GM23338 (cell line): ENCODE results near the gene TAF6L. TPM values are rescaled to one million over a fixed set of nuclear protein-coding genes. Genes with fewer than 3 reads are reported as not detected.
A peak's percentile ranks its signal among the peaks of the same experiment; 100 is the strongest.

Experiments used
- CREB1 ChIP-seq: fragments of 250-450 bp; sonication (Bioruptor Pico); IDR thresholded peaks from 2 replicates; pipeline ENCODE4 v1.5.0; 2020; ENCODE audit warnings: low read depth, mild to moderate bottlenecking, moderate library complexity
- JUNB ChIP-seq: IDR thresholded peaks from one replicate; pipeline ENCODE4 v1.6.1; 2016; ENCODE audit warnings: antibody characterized with exemption; ENCODE audit not compliant: unreplicated experiment
- POLR2AphosphoS5 ChIP-seq: IDR thresholded peaks from 2 replicates; pipeline ENCODE4 v1.6.1; 2016; ENCODE audit warnings: antibody characterized with exemption, low read depth
- STAT1 ChIP-seq: IDR thresholded peaks from one replicate; pipeline ENCODE4 v1.6.1; 2016; ENCODE audit warnings: antibody characterized with exemption; ENCODE audit not compliant: unreplicated experiment
- ZNF114 ChIP-seq: fragments of 250-450 bp; sonication (Bioruptor Pico); IDR thresholded peaks from 2 replicates; pipeline ENCODE4 v1.5.0; 2020; ENCODE audit warnings: mild to moderate bottlenecking, moderate library complexity
- ZNF331 ChIP-seq: fragments of 250-450 bp; sonication (Bioruptor Pico); IDR thresholded peaks from 2 replicates; pipeline ENCODE4 v1.5.0; 2020; ENCODE audit warnings: low read depth, mild to moderate bottlenecking, moderate library complexity
- polyA plus RNA-seq: library from polyadenylated mRNA; unstranded; fragments of >200 nt; fragmentation: Nextera tagmentation; extraction: Ambion mirVana; gene quantifications from 2 replicates; pipeline ENCODE4 v1.2.1, GENCODE V29; 2016
- total RNA-seq: library from RNA; depleted of rRNA; stranded (reverse); fragments of >200 nt; shearing (Covaris generic); gene quantifications from 2 replicates; pipeline ENCODE4 v1.2.3, GENCODE V29; 2014
- TF ChIP-seq, protein P1 (sequence below): fragments of 250-450 bp; sonication (Bioruptor Pico); IDR thresholded peaks from 2 replicates; pipeline ENCODE4 v1.5.0; 2020; ENCODE audit warnings: mild to moderate bottlenecking, moderate library complexity
- TF ChIP-seq, protein P2 (sequence below): IDR thresholded peaks from 2 replicates; pipeline ENCODE4 v1.6.1; 2016; ENCODE audit warnings: antibody characterized with exemption
- TF ChIP-seq, protein P3 (sequence below), 2 experiments: fragments of 200-600 bp in 1 of 2; sonication (generic) in 1 of 2; conservative IDR thresholded peaks; 2 replicates each; pipeline versions ENCODE4 v1.5.1 to v1.6.1; 2016 to 2017; ENCODE audit warnings: antibody characterized with exemption in 2 of 2, low read depth in 2 of 2, mild to moderate bottlenecking in 2 of 2, moderate library complexity in 1 of 2

The TAF6L gene
- total and polyA plus RNA-seq, 2 experiments from 2014 or later: 21.8 to 30.6 TPM

DNA sequence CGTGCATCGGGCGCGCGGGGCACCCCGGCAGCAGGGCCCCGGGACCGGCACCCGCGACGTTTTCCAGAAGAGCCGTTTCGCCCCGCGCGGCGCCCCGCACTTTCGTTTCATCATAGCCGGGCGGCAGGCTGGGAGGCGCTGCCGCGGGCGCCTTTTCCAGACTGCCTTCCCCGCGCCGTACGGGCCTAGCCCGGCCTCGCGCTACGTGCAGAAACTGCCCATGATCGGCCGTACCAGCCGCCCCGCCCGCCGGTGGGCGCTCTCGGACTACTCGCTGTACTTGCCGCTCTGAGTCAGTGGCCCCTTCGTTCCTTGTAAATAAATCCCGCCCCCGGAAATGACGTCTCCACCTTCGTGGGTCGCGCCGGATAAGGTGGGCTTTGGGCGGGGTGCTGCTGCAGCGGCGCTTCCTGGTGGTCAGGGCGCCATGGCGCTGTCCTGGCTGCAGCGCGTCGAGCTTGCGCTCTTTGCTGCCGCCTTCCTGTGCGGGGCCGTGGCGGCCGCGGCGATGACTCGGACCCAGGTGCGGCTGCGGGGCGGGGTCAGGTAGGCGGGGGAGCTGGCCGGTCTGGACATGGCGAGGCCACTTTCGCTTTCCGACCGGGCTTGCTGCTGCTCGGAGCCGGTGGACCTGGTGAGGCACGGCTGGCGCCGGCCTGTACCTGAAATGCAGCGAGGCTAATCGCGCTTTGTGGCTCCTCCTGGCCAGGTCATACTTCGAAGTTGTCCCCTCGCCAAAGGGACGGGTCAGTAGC, 16.0 kb downstream of the TAF6L start, which contains the start of gene TMEM179B (continued):
- TF ChIP-seq, protein P1, sequence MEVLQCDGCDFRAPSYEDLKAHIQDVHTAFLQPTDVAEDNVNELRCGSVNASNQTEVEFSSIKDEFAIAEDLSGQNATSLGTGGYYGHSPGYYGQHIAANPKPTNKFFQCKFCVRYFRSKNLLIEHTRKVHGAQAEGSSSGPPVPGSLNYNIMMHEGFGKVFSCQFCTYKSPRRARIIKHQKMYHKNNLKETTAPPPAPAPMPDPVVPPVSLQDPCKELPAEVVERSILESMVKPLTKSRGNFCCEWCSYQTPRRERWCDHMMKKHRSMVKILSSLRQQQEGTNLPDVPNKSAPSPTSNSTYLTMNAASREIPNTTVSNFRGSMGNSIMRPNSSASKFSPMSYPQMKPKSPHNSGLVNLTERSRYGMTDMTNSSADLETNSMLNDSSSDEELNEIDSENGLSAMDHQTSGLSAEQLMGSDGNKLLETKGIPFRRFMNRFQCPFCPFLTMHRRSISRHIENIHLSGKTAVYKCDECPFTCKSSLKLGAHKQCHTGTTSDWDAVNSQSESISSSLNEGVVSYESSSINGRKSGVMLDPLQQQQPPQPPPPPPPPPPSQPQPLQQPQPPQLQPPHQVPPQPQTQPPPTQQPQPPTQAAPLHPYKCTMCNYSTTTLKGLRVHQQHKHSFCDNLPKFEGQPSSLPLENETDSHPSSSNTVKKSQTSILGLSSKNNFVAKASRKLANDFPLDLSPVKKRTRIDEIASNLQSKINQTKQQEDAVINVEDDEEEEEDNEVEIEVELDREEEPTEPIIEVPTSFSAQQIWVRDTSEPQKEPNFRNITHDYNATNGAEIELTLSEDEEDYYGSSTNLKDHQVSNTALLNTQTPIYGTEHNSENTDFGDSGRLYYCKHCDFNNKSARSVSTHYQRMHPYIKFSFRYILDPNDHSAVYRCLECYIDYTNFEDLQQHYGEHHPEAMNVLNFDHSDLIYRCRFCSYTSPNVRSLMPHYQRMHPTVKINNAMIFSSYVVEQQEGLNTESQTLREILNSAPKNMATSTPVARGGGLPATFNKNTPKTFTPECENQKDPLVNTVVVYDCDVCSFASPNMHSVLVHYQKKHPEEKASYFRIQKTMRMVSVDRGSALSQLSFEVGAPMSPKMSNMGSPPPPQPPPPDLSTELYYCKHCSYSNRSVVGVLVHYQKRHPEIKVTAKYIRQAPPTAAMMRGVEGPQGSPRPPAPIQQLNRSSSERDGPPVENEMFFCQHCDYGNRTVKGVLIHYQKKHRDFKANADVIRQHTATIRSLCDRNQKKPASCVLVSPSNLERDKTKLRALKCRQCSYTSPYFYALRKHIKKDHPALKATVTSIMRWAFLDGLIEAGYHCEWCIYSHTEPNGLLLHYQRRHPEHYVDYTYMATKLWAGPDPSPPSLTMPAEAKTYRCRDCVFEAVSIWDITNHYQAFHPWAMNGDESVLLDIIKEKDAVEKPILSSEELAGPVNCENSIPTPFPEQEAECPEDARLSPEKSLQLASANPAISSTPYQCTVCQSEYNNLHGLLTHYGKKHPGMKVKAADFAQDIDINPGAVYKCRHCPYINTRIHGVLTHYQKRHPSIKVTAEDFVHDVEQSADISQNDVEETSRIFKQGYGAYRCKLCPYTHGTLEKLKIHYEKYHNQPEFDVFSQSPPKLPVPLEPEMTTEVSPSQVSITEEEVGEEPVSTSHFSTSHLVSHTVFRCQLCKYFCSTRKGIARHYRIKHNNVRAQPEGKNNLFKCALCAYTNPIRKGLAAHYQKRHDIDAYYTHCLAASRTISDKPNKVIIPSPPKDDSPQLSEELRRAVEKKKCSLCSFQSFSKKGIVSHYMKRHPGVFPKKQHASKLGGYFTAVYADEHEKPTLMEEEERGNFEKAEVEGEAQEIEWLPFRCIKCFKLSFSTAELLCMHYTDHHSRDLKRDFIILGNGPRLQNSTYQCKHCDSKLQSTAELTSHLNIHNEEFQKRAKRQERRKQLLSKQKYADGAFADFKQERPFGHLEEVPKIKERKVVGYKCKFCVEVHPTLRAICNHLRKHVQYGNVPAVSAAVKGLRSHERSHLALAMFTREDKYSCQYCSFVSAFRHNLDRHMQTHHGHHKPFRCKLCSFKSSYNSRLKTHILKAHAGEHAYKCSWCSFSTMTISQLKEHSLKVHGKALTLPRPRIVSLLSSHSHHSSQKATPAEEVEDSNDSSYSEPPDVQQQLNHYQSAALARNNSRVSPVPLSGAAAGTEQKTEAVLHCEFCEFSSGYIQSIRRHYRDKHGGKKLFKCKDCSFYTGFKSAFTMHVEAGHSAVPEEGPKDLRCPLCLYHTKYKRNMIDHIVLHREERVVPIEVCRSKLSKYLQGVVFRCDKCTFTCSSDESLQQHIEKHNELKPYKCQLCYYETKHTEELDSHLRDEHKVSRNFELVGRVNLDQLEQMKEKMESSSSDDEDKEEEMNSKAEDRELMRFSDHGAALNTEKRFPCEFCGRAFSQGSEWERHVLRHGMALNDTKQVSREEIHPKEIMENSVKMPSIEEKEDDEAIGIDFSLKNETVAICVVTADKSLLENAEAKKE (CRISPR knock-in tag): no peak
- TF ChIP-seq, protein P2, sequence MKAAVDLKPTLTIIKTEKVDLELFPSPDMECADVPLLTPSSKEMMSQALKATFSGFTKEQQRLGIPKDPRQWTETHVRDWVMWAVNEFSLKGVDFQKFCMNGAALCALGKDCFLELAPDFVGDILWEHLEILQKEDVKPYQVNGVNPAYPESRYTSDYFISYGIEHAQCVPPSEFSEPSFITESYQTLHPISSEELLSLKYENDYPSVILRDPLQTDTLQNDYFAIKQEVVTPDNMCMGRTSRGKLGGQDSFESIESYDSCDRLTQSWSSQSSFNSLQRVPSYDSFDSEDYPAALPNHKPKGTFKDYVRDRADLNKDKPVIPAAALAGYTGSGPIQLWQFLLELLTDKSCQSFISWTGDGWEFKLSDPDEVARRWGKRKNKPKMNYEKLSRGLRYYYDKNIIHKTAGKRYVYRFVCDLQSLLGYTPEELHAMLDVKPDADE: peak; percentile 83
- TF ChIP-seq POLR2AphosphoS5: peak; percentile 97
- TF ChIP-seq JUNB: no peak
- peak; percentile 94 for TF ChIP-seq CREB1
- TF ChIP-seq ZNF114 (CRISPR knock-in tag): no peak
- TF ChIP-seq, protein P3, sequence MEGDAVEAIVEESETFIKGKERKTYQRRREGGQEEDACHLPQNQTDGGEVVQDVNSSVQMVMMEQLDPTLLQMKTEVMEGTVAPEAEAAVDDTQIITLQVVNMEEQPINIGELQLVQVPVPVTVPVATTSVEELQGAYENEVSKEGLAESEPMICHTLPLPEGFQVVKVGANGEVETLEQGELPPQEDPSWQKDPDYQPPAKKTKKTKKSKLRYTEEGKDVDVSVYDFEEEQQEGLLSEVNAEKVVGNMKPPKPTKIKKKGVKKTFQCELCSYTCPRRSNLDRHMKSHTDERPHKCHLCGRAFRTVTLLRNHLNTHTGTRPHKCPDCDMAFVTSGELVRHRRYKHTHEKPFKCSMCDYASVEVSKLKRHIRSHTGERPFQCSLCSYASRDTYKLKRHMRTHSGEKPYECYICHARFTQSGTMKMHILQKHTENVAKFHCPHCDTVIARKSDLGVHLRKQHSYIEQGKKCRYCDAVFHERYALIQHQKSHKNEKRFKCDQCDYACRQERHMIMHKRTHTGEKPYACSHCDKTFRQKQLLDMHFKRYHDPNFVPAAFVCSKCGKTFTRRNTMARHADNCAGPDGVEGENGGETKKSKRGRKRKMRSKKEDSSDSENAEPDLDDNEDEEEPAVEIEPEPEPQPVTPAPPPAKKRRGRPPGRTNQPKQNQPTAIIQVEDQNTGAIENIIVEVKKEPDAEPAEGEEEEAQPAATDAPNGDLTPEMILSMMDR (conservative IDR thresholded peaks at IDR 0.05; ENCODE audit: low read depth in 2 of 2): peak; percentile 26 to 64; a peak in 3 of 4 replicates
- TF ChIP-seq STAT1: no peak
- no peak for TF ChIP-seq ZNF331 (CRISPR knock-in tag)
